Measurements from ENCODE around the gene NDUFS7. TPM values are rescaled to one million over a fixed set of nuclear protein-coding genes. Genes with fewer than 3 reads are reported as not detected.

Gene NDUFS7
- total and polyA plus RNA-seq, 2 donors (not counting 3 experiments of a cell fraction or from before 2014, with no cell fraction given): 101 to 224 TPM

DNA sequence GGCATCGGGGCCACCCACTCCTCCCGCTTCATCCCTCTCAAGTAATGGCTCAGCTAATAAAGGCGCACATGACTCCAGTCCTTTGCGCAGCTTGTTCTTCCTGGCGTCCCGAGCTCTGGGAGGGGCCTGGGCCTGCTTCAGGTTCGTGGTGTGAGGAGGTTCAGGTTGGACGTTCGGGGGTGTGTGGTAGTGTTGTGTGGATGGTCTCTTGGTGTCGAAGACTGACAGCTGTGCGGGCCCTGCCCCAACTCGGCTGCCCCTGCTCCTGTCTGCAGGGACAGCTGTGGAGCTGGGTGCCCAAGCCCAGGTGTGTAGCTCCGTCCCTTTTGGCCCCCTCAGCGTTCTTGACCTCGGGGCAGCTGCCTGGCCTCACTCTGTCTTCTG is 56.7 kb downstream of the NDUFS7 start:
- Histone ChIP-seq H3K9me3 (replicated peaks; ENCODE audit: control insufficient read depth, insufficient read depth, low read length) (no peaks in the 10 kb centered on the region), H3K4me2 (ENCODE audit: insufficient read depth, low read length) (no peak overlapping the region), H3K79me2 (ENCODE audit: control insufficient read depth, insufficient read depth, low read length) (peaks cover 34% of the 10 kb centered on the region), H3K4me3 (replicated peaks in 1 of 3; ENCODE audit: insufficient read depth in 1 of 3, low read depth in 1 of 3, low read length in 3 of 3) (no peak overlapping the region), H3K36me3 (ENCODE audit: control insufficient read depth in 2 of 2, extremely low read depth in 1 of 2, insufficient read depth in 2 of 2, low read length in 2 of 2) (peaks cover 7 to 23% of the 10 kb centered on the region in 2 experiments), H3K27me3 (ENCODE audit: control insufficient read depth in 2 of 2, insufficient read depth in 2 of 2, low read length in 2 of 2) (no peaks in the 10 kb centered on the region), H3K27ac (ENCODE audit: insufficient read depth, low read depth, low read length) (no peak overlapping the region), H4K20me1 (replicated peaks; ENCODE audit: control insufficient read depth, extremely low read depth, insufficient read depth, low read length) (no peaks in the 10 kb centered on the region), H3K9me1 (replicated peaks; ENCODE audit: control insufficient read depth, extremely low read depth, insufficient read depth, low read length) (no peaks in the 10 kb centered on the region), H3K4me1 (ENCODE audit: control insufficient read depth, extremely low read depth, insufficient read depth, low read length) (peaks cover 6% of the 10 kb centered on the region), H2AFZ (ENCODE audit: low read depth, low read length) (no peak overlapping the region), H3K9ac (replicated peaks; ENCODE audit: extremely low read depth, insufficient read depth, low read length) (no peak overlapping the region)
- intact Hi-C loops (cut with micrococcal nuclease): no loop called here
- POLR2A ChIA-PET: no interaction called here
- no TSS peak for BruUV-seq (replicated peaks)
- dilution Hi-C loops (cut with MboI; ENCODE audit: extremely low pct_ligation_motif_present, low sequenced_read_pairs): no loop called here
- CTCF ChIA-PET: no interaction called here
- TF ChIP-seq JUN (IDR thresholded peaks at IDR 0.05; ENCODE audit: borderline replicate concordance, insufficient read depth, insufficient read length, low read depth): no peak
- no peak for TF ChIP-seq GATA2 (IDR thresholded peaks at IDR 0.05; ENCODE audit: insufficient read depth, insufficient read length, low read depth, low read length)
- no peak for TF ChIP-seq MYC (IDR thresholded peaks at IDR 0.05; ENCODE audit: low read depth, low read length)
- TF ChIP-seq POLR2A (IDR thresholded peaks at IDR 0.05; ENCODE audit: low read depth, low read length): no peak
- TF ChIP-seq, protein P1, sequence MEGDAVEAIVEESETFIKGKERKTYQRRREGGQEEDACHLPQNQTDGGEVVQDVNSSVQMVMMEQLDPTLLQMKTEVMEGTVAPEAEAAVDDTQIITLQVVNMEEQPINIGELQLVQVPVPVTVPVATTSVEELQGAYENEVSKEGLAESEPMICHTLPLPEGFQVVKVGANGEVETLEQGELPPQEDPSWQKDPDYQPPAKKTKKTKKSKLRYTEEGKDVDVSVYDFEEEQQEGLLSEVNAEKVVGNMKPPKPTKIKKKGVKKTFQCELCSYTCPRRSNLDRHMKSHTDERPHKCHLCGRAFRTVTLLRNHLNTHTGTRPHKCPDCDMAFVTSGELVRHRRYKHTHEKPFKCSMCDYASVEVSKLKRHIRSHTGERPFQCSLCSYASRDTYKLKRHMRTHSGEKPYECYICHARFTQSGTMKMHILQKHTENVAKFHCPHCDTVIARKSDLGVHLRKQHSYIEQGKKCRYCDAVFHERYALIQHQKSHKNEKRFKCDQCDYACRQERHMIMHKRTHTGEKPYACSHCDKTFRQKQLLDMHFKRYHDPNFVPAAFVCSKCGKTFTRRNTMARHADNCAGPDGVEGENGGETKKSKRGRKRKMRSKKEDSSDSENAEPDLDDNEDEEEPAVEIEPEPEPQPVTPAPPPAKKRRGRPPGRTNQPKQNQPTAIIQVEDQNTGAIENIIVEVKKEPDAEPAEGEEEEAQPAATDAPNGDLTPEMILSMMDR (IDR thresholded peaks at IDR 0.05; ENCODE audit: extremely low read depth in 1 of 2, insufficient read depth in 1 of 2, low read depth in 1 of 2, low read length in 2 of 2): no peak
- no peak for TF ChIP-seq EZH2 (IDR thresholded peaks at IDR 0.05; ENCODE audit: borderline replicate concordance, low read depth, low read length, severe bottlenecking)
- no peak for TF ChIP-seq FOS (IDR thresholded peaks at IDR 0.05; ENCODE audit: borderline replicate concordance, insufficient read depth, low read length)
- TF ChIP-seq POLR2AphosphoS5 (IDR thresholded peaks at IDR 0.05; ENCODE audit: insufficient read depth, low read depth, low read length): no peak
- no peak for FAIRE-seq
- DNase-seq (ENCODE audit: low read depth, low spot score): no peak
